Measurements from ENCODE around the gene SS18L1.

DNA sequence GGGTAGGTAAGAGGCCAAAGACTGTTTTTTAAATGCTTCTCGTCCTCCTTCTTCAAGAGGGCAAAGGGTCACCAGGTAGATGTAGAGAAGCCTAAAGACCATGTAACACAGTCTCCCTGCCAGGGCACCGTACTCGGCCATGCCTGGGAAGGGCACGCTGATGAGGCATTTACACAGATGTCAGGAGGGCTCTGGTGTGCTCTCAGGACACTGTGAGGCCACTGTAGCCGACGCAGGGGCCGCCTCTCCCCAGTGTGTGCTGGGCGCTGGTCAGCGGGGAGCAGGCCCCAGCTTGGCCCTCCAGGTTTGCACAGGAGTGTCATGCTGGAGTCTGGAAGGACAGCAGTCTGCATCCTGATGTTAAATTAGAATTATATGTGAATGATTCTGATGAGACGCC, 32.1 kb downstream of the SS18L1 start:
- TF ChIP-seq REST (IDR thresholded peaks at IDR 0.05; ENCODE audit: insufficient read depth in 1 of 2, low read depth in 2 of 2, low read length in 1 of 2) (no peak), POLR2AphosphoS5 (IDR thresholded peaks at IDR 0.05; ENCODE audit: low read depth, low read length) (no peak), SIN3A (IDR thresholded peaks at IDR 0.05; ENCODE audit: borderline replicate concordance, insufficient read depth, low read depth, low read length) (no peak), TCF7L2 (IDR thresholded peaks at IDR 0.05; ENCODE audit: low read depth, low read length) (no peak)
- TF ChIP-seq, protein P1, sequence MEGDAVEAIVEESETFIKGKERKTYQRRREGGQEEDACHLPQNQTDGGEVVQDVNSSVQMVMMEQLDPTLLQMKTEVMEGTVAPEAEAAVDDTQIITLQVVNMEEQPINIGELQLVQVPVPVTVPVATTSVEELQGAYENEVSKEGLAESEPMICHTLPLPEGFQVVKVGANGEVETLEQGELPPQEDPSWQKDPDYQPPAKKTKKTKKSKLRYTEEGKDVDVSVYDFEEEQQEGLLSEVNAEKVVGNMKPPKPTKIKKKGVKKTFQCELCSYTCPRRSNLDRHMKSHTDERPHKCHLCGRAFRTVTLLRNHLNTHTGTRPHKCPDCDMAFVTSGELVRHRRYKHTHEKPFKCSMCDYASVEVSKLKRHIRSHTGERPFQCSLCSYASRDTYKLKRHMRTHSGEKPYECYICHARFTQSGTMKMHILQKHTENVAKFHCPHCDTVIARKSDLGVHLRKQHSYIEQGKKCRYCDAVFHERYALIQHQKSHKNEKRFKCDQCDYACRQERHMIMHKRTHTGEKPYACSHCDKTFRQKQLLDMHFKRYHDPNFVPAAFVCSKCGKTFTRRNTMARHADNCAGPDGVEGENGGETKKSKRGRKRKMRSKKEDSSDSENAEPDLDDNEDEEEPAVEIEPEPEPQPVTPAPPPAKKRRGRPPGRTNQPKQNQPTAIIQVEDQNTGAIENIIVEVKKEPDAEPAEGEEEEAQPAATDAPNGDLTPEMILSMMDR (IDR thresholded peaks at IDR 0.05), result no peak

All from Panc1 (cell line).